T-helper 9 cell (primary cell): ENCODE results near the gene CDC14C.

ENCODE experiments used
- DNase-seq: peaks from one replicate; pipeline ENCODE4 v3.0.0-alpha.2; 2020

Gene CDC14C

DNA sequence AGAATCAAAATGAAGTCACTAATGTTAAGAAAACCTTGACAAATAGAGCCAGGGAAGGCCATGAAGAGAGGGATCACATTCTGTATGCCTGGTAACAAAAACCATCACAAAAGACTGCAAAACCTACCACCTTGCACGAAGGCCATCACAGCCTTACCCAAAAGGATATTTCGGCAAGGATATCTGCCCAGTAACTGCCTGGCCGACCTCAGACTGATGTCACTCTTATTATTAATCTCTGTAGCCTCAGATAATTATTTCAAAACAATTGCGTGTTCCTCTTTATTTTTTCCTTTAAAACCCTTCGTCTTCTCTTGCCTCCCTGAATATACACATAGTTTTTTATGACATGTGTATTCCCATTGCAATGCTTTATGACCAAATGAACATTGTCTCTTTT lies 52.5 kb downstream of the CDC14C start:
- no peak for DNase-seq
